Mammary epithelial cell (primary cell): ENCODE measurements around the gene MOB3B.

Source experiments
- EZH2 ChIP-seq: IDR thresholded peaks from 2 replicates; pipeline ENCODE4 v1.6.1; 2012; ENCODE audit warnings: low read length, inconsistent platforms, borderline replicate concordance
- TF ChIP-seq, protein P1 (sequence below), 2 donors: IDR thresholded peaks in 1 of 2; conservative IDR thresholded peaks in 1 of 2; 2 replicates each; pipeline ENCODE4 v1.5.1; 2011 to 2012; ENCODE audit warnings: inconsistent platforms in 2 of 2, low read length in 2 of 2, mild to moderate bottlenecking in 2 of 2, control low read depth in 1 of 2, low read depth in 1 of 2; ENCODE audit not compliant: insufficient read depth in 1 of 2; ENCODE audit errors: extremely low read depth in 1 of 2

DNA sequence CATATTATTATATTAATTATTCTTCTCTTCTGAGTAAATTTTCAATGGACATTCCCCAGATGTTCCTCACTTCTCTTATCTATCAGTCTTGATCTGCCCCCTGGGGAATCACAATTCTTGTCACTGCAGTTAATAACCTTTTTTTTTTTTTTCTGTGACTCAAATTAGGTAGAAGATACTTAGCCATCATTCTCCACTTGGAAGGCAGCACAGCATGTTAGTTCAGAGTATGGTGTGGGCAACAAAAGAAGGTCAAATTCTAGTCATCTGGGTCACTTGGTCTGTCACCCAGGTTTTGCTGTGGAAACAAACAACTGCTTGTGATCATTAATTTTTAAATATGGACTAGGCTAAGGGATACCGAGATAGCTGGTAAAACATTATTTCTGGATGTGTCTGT, 8.1 kb upstream of the MOB3B start:
- TF ChIP-seq, protein P1, sequence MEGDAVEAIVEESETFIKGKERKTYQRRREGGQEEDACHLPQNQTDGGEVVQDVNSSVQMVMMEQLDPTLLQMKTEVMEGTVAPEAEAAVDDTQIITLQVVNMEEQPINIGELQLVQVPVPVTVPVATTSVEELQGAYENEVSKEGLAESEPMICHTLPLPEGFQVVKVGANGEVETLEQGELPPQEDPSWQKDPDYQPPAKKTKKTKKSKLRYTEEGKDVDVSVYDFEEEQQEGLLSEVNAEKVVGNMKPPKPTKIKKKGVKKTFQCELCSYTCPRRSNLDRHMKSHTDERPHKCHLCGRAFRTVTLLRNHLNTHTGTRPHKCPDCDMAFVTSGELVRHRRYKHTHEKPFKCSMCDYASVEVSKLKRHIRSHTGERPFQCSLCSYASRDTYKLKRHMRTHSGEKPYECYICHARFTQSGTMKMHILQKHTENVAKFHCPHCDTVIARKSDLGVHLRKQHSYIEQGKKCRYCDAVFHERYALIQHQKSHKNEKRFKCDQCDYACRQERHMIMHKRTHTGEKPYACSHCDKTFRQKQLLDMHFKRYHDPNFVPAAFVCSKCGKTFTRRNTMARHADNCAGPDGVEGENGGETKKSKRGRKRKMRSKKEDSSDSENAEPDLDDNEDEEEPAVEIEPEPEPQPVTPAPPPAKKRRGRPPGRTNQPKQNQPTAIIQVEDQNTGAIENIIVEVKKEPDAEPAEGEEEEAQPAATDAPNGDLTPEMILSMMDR (conservative IDR thresholded peaks at IDR 0.05 in 1 of 2, IDR thresholded peaks at IDR 0.05 in 1 of 2; ENCODE audit: extremely low read depth in 1 of 2, insufficient read depth in 1 of 2, low read depth in 1 of 2, low read length in 2 of 2): no peak
- no peak for TF ChIP-seq EZH2
